COLO668 (cell line): ENCODE results near the gene ALOX5.
"Not testable (repeated sequence)": the region's sequence is repeated elsewhere in the genome, so short reads cannot be mapped to it uniquely, and the experiment has no call there.

ENCODE experiments used
- DNase-seq: peaks from one replicate; lab custom pipeline; 2025; ENCODE audit not compliant: unreplicated experiment; lab: John Stamatoyannopoulos, UW

Gene ALOX5

DNA sequence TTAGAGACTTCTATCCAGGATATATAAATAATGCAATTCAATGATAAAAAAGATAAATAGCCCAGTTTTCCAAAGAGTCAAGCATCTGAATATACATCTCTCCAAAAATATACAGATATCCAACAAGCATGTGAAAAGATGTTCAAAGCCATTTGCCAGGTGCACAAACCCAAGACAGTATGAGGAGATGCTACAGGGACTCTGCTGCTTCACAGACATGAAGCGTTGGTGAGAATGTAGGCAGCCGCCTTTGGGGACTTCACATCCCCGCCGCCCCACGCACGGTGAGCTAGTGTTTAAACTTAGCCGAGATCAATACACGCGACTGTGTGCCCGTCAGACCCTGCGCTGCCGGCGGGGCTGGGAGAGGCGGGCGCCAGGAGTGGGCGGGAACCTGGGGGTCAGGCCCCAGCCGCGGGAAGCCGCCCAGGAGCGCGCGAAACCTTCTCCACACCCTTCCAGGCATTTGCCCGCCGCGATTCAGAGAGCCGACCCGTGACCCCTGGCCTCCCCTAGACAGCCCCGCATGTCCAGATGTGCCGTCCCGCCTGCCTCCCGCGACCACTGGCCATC lies 927 bp upstream of the ALOX5 start:
- DNase-seq: peak; percentile 55

DNA sequence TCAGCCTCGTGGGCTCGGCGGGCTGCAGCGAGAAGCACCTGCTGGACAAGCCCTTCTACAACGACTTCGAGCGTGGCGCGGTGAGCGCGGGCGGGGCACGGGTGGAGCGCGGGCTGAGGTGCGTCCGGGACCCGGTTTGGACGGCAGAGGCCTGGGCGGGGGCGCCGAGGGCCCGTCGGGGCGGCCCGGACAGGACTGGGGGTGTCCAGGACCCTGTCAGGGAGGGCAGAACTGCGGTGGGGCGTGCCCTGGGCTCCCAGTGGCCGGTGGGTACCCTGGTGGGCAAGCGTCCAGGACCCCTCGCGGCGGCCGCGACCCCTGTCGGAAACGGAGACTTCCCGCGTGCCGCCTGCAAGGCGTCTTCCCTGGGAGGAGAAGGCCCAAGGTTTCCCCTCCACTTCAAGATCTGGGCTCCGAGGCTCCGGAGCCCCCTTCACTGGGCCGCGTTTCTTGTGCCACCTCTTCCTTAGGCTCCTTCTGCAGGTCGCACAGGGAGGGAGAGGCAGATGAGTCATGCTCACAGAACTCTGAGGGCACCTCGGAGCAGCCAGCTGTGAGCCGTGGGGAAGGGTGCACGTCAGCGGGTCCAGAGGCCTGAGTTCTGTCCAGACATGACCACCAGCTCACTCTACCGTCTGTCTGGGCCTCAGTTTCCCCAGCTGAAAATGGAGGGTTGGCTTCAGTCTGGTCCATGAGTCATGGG lies 485 bp downstream of the ALOX5 start:
- DNase-seq: peak; percentile 9

DNA sequence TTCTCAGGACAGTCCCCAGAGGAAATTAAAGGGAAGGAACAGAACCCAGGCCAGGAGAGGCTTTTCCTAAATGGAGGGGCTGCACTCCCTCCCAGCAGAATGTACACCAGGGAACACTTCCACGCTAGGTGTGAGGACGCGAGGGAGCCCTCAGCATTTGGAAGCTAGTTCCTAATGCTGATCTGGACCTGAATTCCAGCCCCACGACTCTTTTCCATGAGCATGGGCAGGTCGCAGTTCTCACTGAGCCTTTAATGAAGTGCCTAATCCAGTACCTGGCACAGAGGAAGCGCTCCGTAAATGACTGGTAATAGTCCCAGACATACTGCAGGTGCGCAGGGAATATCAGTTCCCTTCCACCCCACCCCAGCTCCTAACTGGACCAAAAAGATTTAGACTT lies 1.1 kb downstream of the ALOX5 start:
- no peak for DNase-seq

DNA sequence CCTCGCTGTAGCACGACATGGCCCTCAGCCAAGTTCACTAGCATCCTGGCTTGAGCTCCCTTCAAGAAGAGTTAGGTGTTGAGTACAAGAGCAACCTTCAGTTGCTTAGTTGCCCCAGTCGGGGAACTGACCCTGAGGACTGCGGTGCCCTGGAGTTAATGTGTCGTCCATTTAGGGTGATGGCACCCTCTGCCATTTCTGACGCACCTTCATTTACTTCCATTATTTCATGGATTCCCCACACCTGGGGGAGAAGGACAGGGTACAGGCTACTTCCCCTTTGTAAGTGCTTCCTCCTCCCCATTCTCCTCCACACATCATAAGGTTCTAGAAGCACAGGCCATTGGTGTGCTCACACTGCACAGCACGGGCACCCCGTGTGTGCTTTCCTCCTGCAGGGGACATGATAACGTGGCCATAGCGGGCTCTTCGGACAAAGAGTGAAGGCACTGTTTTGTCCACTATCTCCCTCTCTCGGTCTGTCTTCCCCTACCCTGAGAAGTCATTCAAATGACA lies 1.8 kb downstream of the ALOX5 start:
- DNase-seq: no peak

DNA sequence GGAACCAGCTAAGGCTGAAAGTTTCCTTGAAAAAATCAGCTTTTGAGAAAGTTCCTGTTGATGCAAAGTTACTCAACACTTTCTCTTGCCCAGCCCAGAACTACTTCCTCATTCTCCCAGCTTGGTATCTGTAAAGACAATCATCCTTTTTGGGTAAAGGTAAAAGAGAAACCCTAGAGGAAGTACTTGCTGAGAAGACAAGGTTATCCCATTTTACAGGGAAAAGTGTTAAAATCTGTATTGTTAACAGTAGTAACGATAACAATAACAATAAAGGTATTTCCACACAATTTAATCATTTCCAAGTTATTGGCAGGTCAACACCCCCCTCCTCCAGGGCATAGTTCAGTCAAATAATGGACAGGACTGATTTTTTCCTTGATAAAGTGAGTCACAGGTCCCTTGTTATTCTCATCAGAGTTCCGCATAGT lies 2.4 kb downstream of the ALOX5 start:
- DNase-seq: no peak

DNA sequence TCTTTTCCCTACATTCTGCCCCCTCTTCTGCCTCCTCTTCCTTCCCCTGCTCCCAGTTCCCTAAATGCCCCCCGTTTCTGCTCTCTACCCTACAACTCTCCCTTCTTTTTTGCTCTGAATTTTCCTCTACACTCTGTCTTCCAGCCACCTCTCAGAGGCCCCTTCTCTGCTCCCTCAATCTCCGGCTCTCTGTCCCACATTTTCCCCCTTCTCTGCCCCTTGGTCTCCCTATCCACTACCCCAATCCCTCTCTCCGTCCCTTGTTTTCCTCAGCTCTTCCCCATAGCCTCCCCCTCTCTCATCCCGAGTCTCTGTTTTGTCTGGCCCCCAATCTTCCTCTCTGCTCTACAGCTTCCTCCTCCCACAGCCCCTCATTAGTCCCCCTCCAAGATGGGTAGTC lies 3.3 kb downstream of the ALOX5 start:
- DNase-seq: no peak

DNA sequence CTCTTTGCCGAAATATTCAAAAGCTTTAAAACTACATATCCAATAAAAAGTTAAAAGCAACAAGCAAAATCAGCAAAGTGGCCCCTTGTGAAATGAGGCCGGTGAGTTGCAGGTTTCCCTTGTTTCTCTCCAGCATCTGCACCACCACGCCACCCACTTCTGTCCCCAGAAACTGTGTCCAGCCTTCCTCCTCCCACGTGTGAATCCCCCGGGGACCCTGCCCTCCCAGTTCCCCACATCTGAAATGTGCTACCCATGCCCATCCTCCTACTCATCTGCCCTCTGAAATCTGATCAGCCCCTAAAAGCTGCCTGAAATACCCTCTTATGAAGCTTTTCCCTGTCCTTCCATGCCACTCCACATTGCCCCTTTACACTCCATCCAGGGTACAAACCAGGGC lies 3.8 kb downstream of the ALOX5 start:
- DNase-seq: no peak

DNA sequence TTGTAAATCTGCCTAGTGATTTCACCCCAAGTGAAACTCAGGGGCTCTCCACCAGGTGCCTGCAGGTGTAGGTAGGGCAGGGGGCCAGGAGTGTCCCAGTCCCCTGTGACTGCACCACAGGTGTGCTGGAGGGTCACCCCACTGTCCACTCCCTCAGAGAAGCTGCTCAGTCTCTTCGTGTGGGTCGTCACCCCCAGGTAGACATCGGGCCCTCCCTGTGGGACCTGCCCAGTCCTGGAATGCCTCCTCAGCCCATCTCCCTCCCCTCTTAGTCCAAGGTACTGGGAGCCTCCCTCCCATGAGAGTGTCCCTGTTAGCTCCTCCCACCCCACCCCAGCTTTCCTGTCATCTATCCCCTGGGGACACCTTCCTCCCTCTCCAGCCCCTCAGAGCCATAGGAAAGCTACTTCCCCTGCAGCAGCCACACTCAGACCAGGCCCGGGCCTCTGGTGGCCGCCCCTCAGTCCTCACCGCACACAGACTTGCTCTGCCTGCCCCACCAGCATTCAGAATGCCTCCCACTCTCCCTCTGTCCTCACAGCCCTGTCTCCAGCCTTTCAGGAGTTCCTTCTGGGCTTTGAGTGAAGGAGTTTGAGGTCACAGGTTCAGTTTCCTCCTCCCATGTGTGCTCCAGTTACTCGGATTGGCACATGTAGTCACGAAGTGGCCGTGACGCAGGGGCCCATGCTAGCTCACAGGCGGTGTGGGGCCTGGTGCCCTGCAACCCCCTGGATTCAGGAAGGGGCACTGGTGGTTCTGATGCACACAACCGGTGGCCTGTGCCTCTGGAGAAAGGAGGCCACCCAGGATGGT lies 5.1 kb downstream of the ALOX5 start:
- no peak for DNase-seq

DNA sequence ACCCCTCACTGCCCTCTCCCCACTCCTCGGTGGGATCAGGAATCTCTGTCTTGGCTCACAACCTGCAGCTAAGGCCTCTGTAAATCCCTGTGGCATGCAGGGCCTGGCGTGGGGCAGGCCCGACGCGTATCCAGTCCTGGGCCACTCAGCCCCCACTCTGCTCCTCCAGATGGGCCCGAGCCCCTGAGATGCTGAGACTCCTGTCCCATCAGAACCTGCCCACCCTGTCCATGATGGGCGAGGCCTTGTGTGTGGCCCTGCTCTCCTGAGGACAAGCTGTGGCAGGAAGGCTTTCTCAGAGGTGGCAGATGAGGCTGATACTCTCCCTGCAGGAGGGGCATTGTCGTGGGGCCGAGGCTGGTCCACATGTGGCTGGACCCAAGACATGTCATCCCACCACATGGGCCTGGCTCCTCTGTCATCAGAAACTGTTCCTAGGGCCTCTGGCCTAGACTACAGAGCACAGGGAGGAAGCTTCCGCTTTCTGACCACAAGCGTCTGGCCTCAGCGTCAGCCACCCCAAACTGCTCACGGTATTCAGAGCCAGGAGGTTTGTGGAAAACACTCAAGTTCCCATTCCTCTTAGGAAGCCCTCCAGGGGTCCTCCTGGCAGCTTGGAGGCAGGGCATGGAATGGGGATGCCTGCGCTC lies 6.0 kb downstream of the ALOX5 start:
- DNase-seq: no peak

DNA sequence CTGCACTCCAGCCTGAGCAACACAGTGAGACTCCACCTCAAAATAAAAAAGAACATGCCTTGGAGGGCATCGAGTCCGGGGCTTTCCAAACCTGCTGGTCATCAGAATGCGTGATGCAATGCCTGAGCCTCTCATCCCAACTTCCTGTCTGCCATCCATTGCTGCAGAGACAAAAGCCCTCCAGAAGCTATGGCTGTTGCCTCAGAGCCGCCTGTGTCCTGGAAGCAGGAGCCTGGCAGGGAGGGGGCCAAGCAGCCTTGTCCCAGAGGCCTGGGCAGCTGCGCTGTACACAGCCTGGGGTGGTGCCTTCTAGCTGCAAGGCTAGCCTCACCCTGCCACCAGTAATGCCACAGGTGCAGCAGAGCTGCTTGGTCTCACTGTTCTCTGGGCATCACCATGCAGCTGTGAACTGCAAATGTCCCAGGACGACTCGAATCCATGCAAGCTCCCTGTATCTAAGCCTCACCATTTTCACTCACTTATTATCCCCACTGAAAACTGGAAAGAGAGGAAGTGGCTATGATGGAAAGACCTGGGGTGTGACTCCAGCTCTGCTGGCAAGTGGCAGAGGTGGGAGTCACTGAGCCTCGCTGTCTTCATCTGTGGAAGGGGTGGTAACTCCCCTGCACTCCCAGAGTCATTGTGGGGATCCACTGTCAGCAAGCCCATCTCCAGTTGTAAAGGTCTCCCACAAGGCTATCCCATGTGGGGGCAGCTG lies 7.0 kb downstream of the ALOX5 start:
- no peak for DNase-seq

DNA sequence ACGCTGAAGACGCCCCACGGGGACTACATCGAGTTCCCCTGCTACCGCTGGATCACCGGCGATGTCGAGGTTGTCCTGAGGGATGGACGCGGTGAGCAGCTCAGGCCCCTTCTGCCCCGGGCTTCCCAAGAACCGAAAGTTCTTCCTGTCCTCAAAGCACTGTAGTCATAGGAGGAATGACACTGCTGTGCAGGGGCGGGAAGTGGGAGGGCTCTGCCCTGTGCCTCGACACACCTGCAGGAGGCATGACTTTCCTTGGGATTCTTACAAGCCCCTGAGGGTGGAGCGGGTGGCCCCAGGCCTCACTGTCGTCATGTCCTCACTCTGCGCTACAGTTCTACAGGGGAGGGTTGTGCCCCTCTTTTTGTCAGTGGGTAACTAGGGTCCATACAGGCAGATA lies 8.6 kb downstream of the ALOX5 start:
- no peak for DNase-seq

DNA sequence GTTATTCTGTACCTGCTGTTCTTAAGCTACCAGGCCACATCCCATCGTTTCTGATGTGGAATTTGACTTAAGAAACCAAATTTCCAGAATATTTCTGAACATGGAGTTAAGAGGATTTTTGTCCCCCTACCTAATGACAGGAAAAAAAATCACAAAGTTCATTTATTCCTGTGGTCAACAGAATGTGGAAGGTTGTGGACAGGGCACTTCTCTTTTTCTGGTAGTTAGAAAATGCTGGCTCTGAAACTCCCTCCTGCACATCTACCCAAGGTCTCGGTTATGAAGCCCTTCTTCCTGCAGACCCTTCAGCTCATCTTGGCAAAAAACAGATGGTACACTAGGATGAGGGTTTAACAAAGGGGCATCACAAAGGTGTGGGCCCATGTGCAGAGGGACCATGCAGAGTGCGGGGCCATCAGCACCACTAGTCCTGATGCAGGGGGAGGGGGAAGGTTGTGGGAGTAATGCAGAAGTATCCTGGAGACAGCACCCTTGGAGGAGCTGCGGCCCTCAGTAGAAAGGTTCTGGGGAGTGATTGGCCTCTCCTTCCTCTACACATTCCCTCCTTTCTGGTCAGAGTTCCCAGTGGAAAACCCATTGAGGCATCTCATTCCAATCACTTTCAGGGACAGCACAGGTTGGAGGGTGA lies 9.8 kb downstream of the ALOX5 start:
- DNase-seq: no peak

DNA sequence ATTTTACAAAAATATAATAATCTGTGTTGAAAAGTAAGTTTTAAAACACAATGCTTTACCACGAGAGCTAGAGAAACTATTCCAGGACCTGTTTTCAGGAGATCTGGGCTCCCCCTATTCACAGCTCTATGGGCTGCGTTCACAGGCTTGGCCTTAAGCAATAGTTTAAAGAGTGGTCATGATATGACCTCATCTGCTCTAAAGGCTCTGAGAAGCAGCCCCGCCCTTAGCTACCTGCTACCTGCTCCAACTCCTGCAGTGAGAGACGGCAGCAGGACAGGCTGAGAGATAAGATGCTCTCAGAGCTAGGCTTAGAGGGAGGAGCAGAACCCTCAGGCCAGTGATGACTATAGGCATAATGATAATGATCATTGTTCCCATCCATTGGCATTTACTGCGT lies 12.6 kb downstream of the ALOX5 start:
- DNase-seq: no peak

DNA sequence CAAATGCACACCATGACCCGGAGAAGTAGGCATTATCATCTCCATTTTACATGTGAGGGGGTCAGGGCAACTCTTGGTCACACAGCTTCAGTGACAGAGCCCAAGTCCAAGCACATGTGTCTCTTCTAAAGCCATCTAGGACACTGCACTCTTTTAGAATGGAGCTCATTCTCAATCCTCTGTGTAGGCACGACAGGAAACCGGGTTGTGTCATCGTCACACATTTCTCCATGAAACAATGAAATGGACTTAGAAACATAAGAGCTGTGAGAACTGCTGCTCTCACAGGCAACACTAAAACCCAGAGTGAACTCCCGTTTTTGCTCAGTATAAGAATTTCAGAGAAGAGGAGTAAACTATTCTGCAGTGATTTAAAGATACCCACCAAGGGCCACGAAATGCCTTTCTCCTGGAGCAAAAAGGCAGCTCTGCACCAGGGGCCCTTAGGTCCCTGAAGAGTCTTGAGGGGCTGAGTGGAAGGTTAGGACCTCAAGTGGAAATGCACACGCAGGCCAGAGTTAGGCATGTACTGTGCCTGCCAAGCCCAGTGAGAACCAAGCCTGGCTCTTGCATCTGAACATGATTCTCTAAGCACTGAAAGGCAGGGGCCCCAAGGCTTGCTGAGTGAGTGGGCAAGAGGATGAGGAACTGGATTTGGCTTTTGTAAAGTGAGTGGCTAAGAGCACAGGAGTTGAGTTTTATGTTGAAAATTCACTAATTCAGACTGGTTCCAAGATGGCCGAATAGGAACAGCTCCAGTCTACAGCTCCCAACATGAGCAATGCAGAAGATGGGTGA lies 13.3 kb downstream of the ALOX5 start:
- no peak for DNase-seq

DNA sequence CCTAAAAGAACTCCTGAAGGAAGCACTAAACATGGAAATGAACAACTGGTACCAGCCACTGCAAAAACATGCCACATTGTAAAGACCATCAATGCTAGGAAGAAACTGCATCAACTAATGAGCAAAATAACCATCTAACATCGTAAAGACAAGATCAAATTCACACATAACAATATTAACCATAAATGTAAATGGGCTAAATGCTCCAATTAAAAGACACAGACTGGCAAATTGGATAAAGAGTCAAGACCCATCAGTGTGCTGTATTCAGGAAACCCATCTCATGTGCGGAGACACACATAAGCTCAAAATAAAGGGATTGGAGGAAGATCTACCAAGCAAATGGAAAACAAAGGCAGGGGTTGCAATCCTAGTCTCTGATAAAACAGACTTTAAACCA lies 15.7 kb downstream of the ALOX5 start:
- not testable (repeated sequence) for DNase-seq

DNA sequence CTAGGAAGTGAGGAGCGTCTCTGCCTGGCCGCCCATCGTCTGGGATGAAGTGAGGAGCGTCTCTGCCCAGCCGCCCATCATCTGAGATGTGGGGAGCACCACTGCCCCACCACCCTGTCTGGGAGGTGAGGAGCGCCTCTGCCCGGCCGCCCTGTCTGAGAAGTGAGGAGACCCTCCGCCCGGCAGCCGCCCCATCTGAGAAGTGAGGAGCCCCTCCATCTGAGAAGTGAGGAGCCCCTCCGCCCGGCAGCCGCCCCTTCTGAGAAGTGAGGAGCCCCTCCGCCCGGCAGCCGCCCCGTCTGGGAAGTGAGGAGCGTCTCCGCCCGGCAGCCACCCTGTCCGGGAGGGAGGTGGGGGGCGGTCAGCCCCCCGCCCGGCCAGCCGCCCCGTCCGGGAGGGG lies 17.6 kb downstream of the ALOX5 start:
- not testable (repeated sequence) for DNase-seq

DNA sequence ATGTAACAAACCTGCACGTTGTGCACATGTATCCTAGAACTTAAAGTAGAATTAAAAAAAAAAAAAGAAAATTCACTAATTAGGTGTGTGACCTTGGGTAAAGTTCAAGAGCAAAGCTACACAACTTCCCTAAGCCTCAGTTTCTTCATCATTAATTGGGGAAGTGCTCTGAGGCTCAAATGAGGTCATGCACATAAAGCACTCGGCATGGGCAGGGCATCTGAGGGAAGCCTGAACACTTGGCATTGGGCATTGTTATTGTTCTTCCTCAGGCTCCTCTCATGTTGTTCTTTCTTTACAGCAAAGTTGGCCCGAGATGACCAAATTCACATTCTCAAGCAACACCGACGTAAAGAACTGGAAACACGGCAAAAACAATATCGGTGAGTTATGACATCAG lies 21.5 kb downstream of the ALOX5 start:
- no peak for DNase-seq

DNA sequence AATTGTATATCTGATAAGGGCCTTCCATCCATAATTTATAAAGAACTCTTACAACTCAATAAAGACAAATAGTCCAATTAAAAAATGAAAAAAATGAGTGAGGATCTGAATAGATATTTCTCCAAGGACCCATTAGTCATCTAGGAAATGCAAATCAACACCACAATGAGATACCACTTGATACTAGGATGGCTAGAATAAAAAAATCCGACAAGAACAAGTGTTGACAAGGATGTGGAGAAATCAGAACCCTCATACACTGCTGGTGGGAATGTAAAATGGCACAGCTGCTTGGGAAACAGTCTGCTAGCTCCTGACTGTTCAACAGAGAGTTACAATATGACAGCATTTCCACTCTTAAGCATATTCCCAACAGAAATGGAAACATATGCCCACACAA lies 24.6 kb downstream of the ALOX5 start:
- DNase-seq: no peak

DNA sequence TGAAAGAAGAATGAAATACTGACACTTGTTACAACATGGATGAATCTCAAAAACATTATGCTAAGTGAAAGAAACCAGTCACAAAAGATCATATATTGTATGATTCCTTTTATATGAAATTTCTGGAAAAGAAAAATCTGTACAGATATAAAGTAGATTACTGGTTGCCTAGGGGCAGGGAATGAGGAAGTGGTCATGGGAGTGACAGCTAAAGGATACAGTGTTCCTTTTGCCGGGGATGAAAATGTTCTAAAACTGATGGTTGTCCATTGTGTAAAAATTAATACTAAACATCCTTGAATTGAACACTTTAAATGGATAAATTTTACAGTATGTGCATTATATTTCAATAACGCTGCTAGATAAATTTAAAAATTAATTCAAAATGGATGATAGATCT lies 25.1 kb downstream of the ALOX5 start:
- DNase-seq: no peak

DNA sequence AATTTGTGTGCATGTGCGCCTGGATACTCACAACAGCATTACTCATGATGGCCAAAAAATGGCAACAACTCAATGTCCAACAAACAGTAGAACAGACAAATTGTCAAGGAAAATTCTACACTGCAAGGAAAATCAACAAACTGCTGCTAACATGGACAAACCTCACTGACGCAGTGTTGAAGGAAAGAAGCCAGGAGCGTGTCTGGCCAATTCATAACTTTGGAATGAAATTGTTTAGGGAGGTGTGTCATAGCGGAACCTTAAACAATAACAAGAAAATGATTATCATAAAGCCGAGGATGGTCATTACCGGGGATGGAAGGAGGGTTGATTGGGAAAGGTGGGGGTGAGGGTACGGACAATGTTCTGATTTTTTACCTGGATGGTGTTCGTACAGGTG lies 29.1 kb downstream of the ALOX5 start:
- no peak for DNase-seq
